IMR-90 (cell line): ENCODE results near the gene MAPK1. TPM values are rescaled to one million over a fixed set of nuclear protein-coding genes. Genes with fewer than 3 reads are reported as not detected.

Experiments used
- ATAC-seq: fragments of 200-7000 bp; cut with Tn5 transposase; 2 replicates; pipeline ENCODE4 v1.9.1; 2020; ENCODE audit warnings: low read depth, mild to moderate bottlenecking, moderate library complexity
- BruUV-seq: library from RNA; stranded (reverse); fragments of 400-500 nt; replicated peaks from 2 replicates; lab custom pipeline; 2021; lab: Mats Ljungman, UMichigan
- CTCF ChIA-PET: fragments of 300-600 bp; formaldehyde crosslinking; extraction: SDS; loops from one replicate; lab custom pipeline; 2021; ENCODE audit warnings: antibody characterized with exemption; lab: Yijun Ruan, JAX
- POLR2A ChIA-PET: fragments of 300-600 bp; sonication (Branson Sonifier 250); formaldehyde crosslinking; loops from one replicate; lab custom pipeline; 2022; ENCODE audit warnings: antibody characterized with exemption; ENCODE audit not compliant: unreplicated experiment; lab: Charles Lee
- DNase-seq: peaks from one replicate; pipeline ENCODE4 v3.0.0; 2013
- H2AFZ ChIP-seq: replicated peaks from 2 replicates; pipeline ENCODE3; 2013; ENCODE audit warnings: low read length, mild to moderate bottlenecking; ENCODE audit not compliant: poor library complexity
- H2AK5ac ChIP-seq: 2 replicates; pipeline ENCODE4 v1.6.1; 2013; ENCODE audit warnings: low read depth, low read length, inconsistent platforms
- H2AK9ac ChIP-seq: replicated peaks from 2 replicates; pipeline ENCODE3; 2013; ENCODE audit warnings: mild to moderate bottlenecking, low read depth, low read length, moderate library complexity; ENCODE audit not compliant: poor library complexity
- H2BK120ac ChIP-seq: 2 replicates; pipeline ENCODE4 v1.6.1; 2013; ENCODE audit warnings: low read depth, low read length, inconsistent platforms
- H2BK15ac ChIP-seq: 3 replicates; pipeline ENCODE4 v1.6.1; 2013; ENCODE audit warnings: low read depth, low read length, inconsistent platforms
- H2BK20ac ChIP-seq: 2 replicates; pipeline ENCODE4 v1.6.1; 2013; ENCODE audit warnings: low read depth, mild to moderate bottlenecking, inconsistent platforms, low read length, moderate library complexity
- H2BK5ac ChIP-seq: 2 replicates; pipeline ENCODE4 v1.6.1; 2013; ENCODE audit warnings: mild to moderate bottlenecking, low read depth, low read length, inconsistent platforms; ENCODE audit not compliant: poor library complexity, severe bottlenecking
- H3K14ac ChIP-seq: replicated peaks from 2 replicates; pipeline ENCODE4 v1.6.1; 2013; ENCODE audit warnings: low read depth, low read length, inconsistent platforms
- H3K18ac ChIP-seq: 2 replicates; pipeline ENCODE4 v1.6.1; 2013; ENCODE audit warnings: low read depth, low read length, control low read depth
- H3K23ac ChIP-seq: 2 replicates; pipeline ENCODE4 v1.6.1; 2013; ENCODE audit warnings: low read depth, low read length, inconsistent platforms
- H3K27ac ChIP-seq: 2 replicates; pipeline ENCODE4 v1.5.1; 2013; ENCODE audit warnings: mild to moderate bottlenecking, control low read depth, low read length; ENCODE audit not compliant: insufficient read depth
- H3K27me3 ChIP-seq: 2 replicates; pipeline ENCODE4 v1.6.1; 2013; ENCODE audit warnings: low read length; ENCODE audit not compliant: control insufficient read depth, insufficient read depth
- H3K36me3 ChIP-seq: 2 replicates; pipeline ENCODE4 v1.6.1; 2013; ENCODE audit warnings: low read length, mixed read lengths; ENCODE audit not compliant: control insufficient read depth, insufficient read depth
- H3K4ac ChIP-seq: 2 replicates; pipeline ENCODE4 v1.6.1; 2013; ENCODE audit warnings: low read depth, low read length, inconsistent platforms
- H3K4me1 ChIP-seq: 2 replicates; pipeline ENCODE4 v1.6.1; 2013; ENCODE audit warnings: low read length, mixed read lengths; ENCODE audit not compliant: control insufficient read depth, insufficient read depth
- H3K4me2 ChIP-seq: 2 replicates; pipeline ENCODE4 v1.6.1; 2013; ENCODE audit warnings: low read depth, mild to moderate bottlenecking, control low read depth, low read length, moderate library complexity
- H3K4me3 ChIP-seq: 2 replicates; pipeline ENCODE4 v1.5.1; 2013; ENCODE audit warnings: low read depth, mild to moderate bottlenecking, control low read depth, low read length, moderate library complexity; ENCODE audit not compliant: insufficient read depth
- H3K56ac ChIP-seq: 2 replicates; pipeline ENCODE4 v1.6.1; 2013; ENCODE audit warnings: low read length, inconsistent platforms; ENCODE audit not compliant: insufficient read depth; ENCODE audit errors: extremely low read depth
- H3K79me1 ChIP-seq, 2 experiments: 2 replicates each; pipeline ENCODE4 v1.6.1; 2013; ENCODE audit warnings: low read length in 2 of 2, inconsistent platforms in 1 of 2, low read depth in 1 of 2
- H3K9ac ChIP-seq: 2 replicates; pipeline ENCODE4 v1.6.1; 2013; ENCODE audit warnings: low read depth, low read length, control low read depth
- H3K9me1 ChIP-seq: 2 replicates; pipeline ENCODE4 v1.6.1; 2013; ENCODE audit warnings: low read length, inconsistent platforms; ENCODE audit not compliant: insufficient read depth
- H3K9me3 ChIP-seq: 2 replicates; pipeline ENCODE4 v1.6.1; 2013; ENCODE audit warnings: low read length; ENCODE audit not compliant: control insufficient read depth, insufficient read depth
- H4K20me1 ChIP-seq: 2 replicates; pipeline ENCODE4 v1.6.1; 2013; ENCODE audit warnings: low read length, inconsistent platforms; ENCODE audit not compliant: insufficient read depth
- H4K5ac ChIP-seq: 2 replicates; pipeline ENCODE4 v1.6.1; 2013; ENCODE audit warnings: mild to moderate bottlenecking, low read depth, low read length, control low read depth
- H4K8ac ChIP-seq, 2 experiments: 2 replicates each; pipeline ENCODE4 v1.6.1; 2013; ENCODE audit warnings: low read depth in 2 of 2, low read length in 2 of 2, control low read depth in 1 of 2, inconsistent platforms in 1 of 2
- H4K91ac ChIP-seq: 2 replicates; pipeline ENCODE4 v1.6.1; 2013; ENCODE audit warnings: low read depth, low read length, inconsistent platforms; ENCODE audit not compliant: insufficient read depth
- BHLHE40 ChIP-seq: fragments of 150-350 bp; IDR thresholded peaks from 2 replicates; pipeline ENCODE4 v1.6.1; 2016; ENCODE audit warnings: mild to moderate bottlenecking, low read depth, low read length
- CHD1 ChIP-seq: IDR thresholded peaks from 2 replicates; pipeline ENCODE4 v1.6.1; 2012; ENCODE audit warnings: low read depth, low read length, improper control_type of control experiment
- FOS ChIP-seq: fragments of 150-350 bp; IDR thresholded peaks from 2 replicates; pipeline ENCODE4 v1.6.1; 2016; ENCODE audit warnings: low read depth, low read length
- MXI1 ChIP-seq: IDR thresholded peaks from 2 replicates; pipeline ENCODE4 v1.6.1; 2012; ENCODE audit warnings: low read depth, mild to moderate bottlenecking, low read length, moderate library complexity, borderline replicate concordance
- RCOR1 ChIP-seq: IDR thresholded peaks from 2 replicates; pipeline ENCODE4 v1.6.1; 2012; ENCODE audit warnings: mild to moderate bottlenecking, low read length, improper control_type of control experiment; ENCODE audit not compliant: insufficient replicate concordance
- RFX5 ChIP-seq: IDR thresholded peaks from 2 replicates; pipeline ENCODE4 v1.8.0; 2012; ENCODE audit warnings: low read depth, mild to moderate bottlenecking, low read length, moderate library complexity
- SMC3 ChIP-seq: fragments of 150-350 bp; IDR thresholded peaks from 2 replicates; pipeline ENCODE4 v1.6.1; 2016; ENCODE audit warnings: low read depth, mild to moderate bottlenecking, antibody characterized with exemption, low read length, moderate library complexity
- WGBS, 2 experiments: methylation state at CpG; one replicate each; pipeline versions ENCODE4 v1.1.5 to v1.1.7; 2013; ENCODE audit warnings: missing lambda C conversion rate in 2 of 2; ENCODE audit not compliant: insufficient read length in 1 of 2; ENCODE audit errors: extremely low coverage in 2 of 2; 5-methylcytosine and 5-hydroxymethylcytosine counted together
- dilution Hi-C: fragments of 300-500 bp; cut with HindIII; formaldehyde crosslinking; loops from one replicate; pipeline ENCODE4 v1.14.3; 2018; ENCODE audit warnings: low sequenced_read_pairs; ENCODE audit not compliant: unreplicated experiment
- in situ Hi-C: fragments of 300-500 bp; cut with MboI; formaldehyde crosslinking; loops from 3 replicates; pipeline ENCODE4 v1.14.3; 2019; ENCODE audit warnings: low sequenced_read_pairs, inconsistent platforms, mixed read lengths
- intact Hi-C: fragments of 100-400 bp; cut with micrococcal nuclease; formaldehyde crosslinking; loops from 2 replicates; pipeline ENCODE4 v1.10.0; 2022
- polyA plus RNA-seq, 3 experiments: library from polyadenylated mRNA; depleted of rRNA; stranded (reverse); fragments of >200 nt; gene quantifications; 2 replicates each; pipeline ENCODE4 v1.2.3, GENCODE V29; 2012; ENCODE audit warnings: low replicate concordance in 1 of 3
- total RNA-seq: library from RNA; depleted of rRNA; stranded (reverse); fragments of >200 nt; gene quantifications from 2 replicates; pipeline ENCODE4 v1.2.3, GENCODE V29; 2012
- TF ChIP-seq, protein P1 (sequence below): fragments of 150-350 bp; IDR thresholded peaks from 2 replicates; pipeline ENCODE4 v1.6.1; 2017; ENCODE audit warnings: mild to moderate bottlenecking, antibody characterized with exemption, low read length, low read depth

Gene MAPK1
- total and polyA plus RNA-seq, 2 of the 4 experiments (the other 2 are of a cell fraction), result 41.0 to 51.3 TPM

DNA sequence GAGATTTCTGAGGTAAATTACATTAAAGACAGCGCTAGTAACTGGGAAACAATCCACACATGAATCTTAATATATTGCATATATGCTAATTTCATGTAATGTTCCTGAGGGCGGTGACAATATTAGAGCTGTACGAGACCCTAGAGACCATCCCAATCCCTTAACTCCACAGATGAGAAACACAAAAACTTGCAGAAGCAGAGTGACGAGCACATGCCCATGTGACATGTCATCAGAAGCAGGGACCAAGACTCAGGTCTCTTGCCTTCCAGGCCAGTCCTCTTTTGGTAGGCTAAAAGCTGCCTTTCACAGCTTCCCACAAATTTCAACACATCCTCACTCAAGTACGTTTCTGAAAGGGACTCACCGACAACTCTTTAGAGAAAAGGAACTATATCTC, 11.8 kb downstream of the MAPK1 start:
- 57% methylated on average over 1 of the region's 6 CpGs; no CpG with 5 or more reads in 1 of the 2 experiments for WGBS, 2 experiments
- Histone ChIP-seq H3K9ac (no peak overlapping the region), H3K4me2 (no peak overlapping the region), H3K27ac (no peak overlapping the region), H2AK9ac (no peak overlapping the region), H3K9me3 (no peaks in the 10 kb centered on the region), H3K4me1 (peaks cover 9% of the 10 kb centered on the region), H3K9me1 (peaks cover 30% of the 10 kb centered on the region), H4K5ac (no peak overlapping the region), H3K14ac (0 out of 2 replicates have a peak overlapping the region, but pooled peaks have one; percentile 62), H3K27me3 (no peaks in the 10 kb centered on the region), H3K56ac (no peak overlapping the region), H4K20me1 (peaks cover 97% of the 10 kb centered on the region), H3K36me3 (peaks cover 1% of the 10 kb centered on the region; the same call in 1 of the 2 replicates), H3K79me1 (peaks cover 0 to 69% of the 10 kb centered on the region in 2 experiments; a peak in 3 of 4 replicates), H4K91ac (no peak overlapping the region), H2AFZ (no peak overlapping the region), H2AK5ac (no peak overlapping the region), H2BK20ac (no peak overlapping the region), H3K23ac (no peak overlapping the region; the same call in 1 of the 2 replicates), H3K4me3 (no peak overlapping the region), H2BK15ac (no peak overlapping the region), H2BK5ac (no peak overlapping the region), H3K18ac (no peak overlapping the region), H4K8ac (no peak overlapping the region), H2BK120ac (no peak overlapping the region), H3K4ac (no peak overlapping the region)
- CTCF ChIA-PET, result no interaction called here
- ATAC-seq (no peak), DNase-seq (no peak)
- dilution Hi-C loops (no loop called here), in situ Hi-C loops (no loop called here), intact Hi-C loops (no loop called here)
- POLR2A ChIA-PET, result no interaction called here
- TF ChIP-seq CHD1, result no peak
- no peak for TF ChIP-seq BHLHE40
- TF ChIP-seq MXI1, result no peak
- TF ChIP-seq RFX5, result no peak
- no peak for TF ChIP-seq RCOR1
- TF ChIP-seq, protein P1, sequence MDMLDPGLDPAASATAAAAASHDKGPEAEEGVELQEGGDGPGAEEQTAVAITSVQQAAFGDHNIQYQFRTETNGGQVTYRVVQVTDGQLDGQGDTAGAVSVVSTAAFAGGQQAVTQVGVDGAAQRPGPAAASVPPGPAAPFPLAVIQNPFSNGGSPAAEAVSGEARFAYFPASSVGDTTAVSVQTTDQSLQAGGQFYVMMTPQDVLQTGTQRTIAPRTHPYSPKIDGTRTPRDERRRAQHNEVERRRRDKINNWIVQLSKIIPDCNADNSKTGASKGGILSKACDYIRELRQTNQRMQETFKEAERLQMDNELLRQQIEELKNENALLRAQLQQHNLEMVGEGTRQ, result no peak
- TF ChIP-seq SMC3, result no peak
- no peak for TF ChIP-seq FOS
- no TSS peak for BruUV-seq
